Mesodermal cell (in vitro differentiated cells): ENCODE results near the gene SDK1.

Experiments used
- H3K27ac ChIP-seq: 2 replicates; pipeline ENCODE4 v1.7.0; 2013; ENCODE audit warnings: mild to moderate bottlenecking, low read depth, low read length, moderate library complexity; ENCODE audit not compliant: severe bottlenecking
- H3K36me3 ChIP-seq: 2 replicates; pipeline ENCODE4 v1.7.1; 2013; ENCODE audit warnings: mild to moderate bottlenecking, low read length, moderate library complexity; ENCODE audit not compliant: control insufficient read depth, insufficient read depth
- H3K4me1 ChIP-seq: one replicate; pipeline ENCODE4 v1.7.1; 2013; ENCODE audit warnings: mild to moderate bottlenecking, low read length; ENCODE audit not compliant: insufficient read depth, control insufficient read depth, poor library complexity, severe bottlenecking
- H3K4me3 ChIP-seq: 2 replicates; pipeline ENCODE4 v1.7.0; 2013; ENCODE audit warnings: low read length, control low read depth, mild to moderate bottlenecking; ENCODE audit not compliant: insufficient read depth, poor library complexity, severe bottlenecking; ENCODE audit errors: extremely low read depth
- H3K9me3 ChIP-seq: 2 replicates; pipeline ENCODE4 v1.7.1; 2013; ENCODE audit warnings: mild to moderate bottlenecking, low read length, moderate library complexity; ENCODE audit not compliant: control insufficient read depth
- WGBS, 2 experiments: methylation state at CpG; one replicate each; pipeline ENCODE4 v1.1.5; 2013; ENCODE audit warnings: missing lambda C conversion rate in 2 of 2; ENCODE audit not compliant: insufficient coverage in 2 of 2; 5-methylcytosine and 5-hydroxymethylcytosine counted together

The SDK1 gene

DNA sequence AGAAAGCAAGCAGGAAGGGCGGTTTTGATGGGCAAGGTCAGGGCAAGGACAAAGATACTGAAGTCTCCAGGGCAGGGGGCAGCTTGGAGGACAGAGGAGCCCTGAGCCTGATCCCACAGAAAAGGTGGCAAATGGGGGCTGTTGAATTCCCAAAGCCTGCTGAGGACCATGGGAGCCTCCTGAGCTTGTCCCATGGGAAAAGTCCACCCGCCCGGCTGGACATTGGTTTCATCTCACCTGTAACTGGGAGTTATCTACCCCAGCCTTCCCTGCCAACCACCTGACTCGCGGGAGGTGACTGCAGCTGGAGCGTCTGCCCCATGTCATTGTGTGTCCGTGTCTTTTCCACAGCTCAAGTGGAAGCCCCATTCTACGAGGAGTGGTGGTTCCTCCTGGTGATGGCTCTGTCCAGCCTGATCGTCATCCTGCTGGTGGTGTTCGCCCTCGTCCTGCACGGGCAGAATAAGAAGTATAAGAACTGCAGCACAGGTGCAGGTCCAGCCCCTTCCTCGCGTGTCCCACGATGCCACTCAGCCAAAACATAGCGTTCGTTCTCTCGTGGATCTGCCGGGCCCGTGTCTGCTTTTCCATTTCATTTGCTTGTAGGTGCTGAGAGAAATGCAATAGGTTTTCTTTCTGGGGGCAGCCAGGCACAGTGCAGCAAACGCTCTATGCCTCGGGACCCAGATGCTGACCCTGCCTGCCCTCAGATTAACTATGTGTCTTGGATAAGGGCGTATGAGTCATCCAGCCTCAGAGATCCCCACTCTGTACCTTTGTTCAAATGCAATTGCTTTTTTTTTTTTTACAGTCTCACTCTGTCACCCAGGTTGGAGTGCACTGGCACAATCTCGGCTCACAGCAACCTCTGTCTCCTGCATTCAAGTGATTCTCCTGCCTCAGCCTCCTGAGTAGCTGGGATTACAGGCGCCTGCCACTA, 936.5 kb downstream of the SDK1 start:
- Histone ChIP-seq H3K9me3 (no peaks in the 10 kb centered on the region), H3K4me3 (no peak overlapping the region), H3K27ac (no peak overlapping the region), H3K36me3 (no peaks in the 10 kb centered on the region), H3K4me1 (no peaks in the 10 kb centered on the region)
- 89 to 93% methylated on average over 23 to 24 of the region's 25 CpGs for WGBS, 2 experiments

GRCh38 chr7:4238861-4239260, 937.8 kb downstream of the SDK1 start:
- Histone ChIP-seq H3K4me3 (no peak overlapping the region), H3K36me3 (no peaks in the 10 kb centered on the region)
- WGBS, 2 experiments: 81 to 89% methylated on average over 2 to 5 of the region's 5 CpGs

GRCh38 chr7:4240042-4240441, 939.0 kb downstream of the SDK1 start:
- 35 to 46% methylated on average over 8 of the region's 10 CpGs for WGBS, 2 experiments
- peaks cover 6% of the 10 kb centered on the region for H3K9me3 ChIP-seq
- H3K36me3 ChIP-seq: no peaks in the 10 kb centered on the region
- H3K27ac ChIP-seq: no peak overlapping the region
- no peak overlapping the region for H3K4me3 ChIP-seq
- no peaks in the 10 kb centered on the region for H3K4me1 ChIP-seq

More at GRCh38 chr7:4238861-4239260, 937.8 kb downstream of the SDK1 start:
- Histone ChIP-seq H3K9me3 (no peaks in the 10 kb centered on the region), H3K27ac (no peak overlapping the region), H3K4me1 (no peaks in the 10 kb centered on the region)

- H3K9me3 ChIP-seq: peaks cover 6% of the 10 kb centered on the region
- H3K4me3 ChIP-seq: no peak overlapping the region
- no peak overlapping the region for H3K27ac ChIP-seq
Measured at GRCh38 chr7:4240520-4241303, 939.7 kb downstream of the SDK1 start.

GRCh38 chr7:4241304-4241612, 940.2 kb downstream of the SDK1 start:
- 92 to 100% methylated on average over 3 to 4 of the region's 6 CpGs for WGBS, 2 experiments
- Histone ChIP-seq H3K9me3 (peaks cover 6% of the 10 kb centered on the region), H3K4me3 (no peak overlapping the region), H3K27ac (no peak overlapping the region), H3K4me1 (no peaks in the 10 kb centered on the region), H3K36me3 (no peaks in the 10 kb centered on the region)

More at GRCh38 chr7:4240520-4241303, 939.7 kb downstream of the SDK1 start:
- Histone ChIP-seq H3K4me1 (no peaks in the 10 kb centered on the region), H3K36me3 (no peaks in the 10 kb centered on the region)
- WGBS, 2 experiments: 61 to 73% methylated on average over 9 to 14 of the region's 19 CpGs

- 84 to 91% methylated on average over 11 to 12 of the region's 12 CpGs for WGBS, 2 experiments
- H3K9me3 ChIP-seq: peaks cover 6% of the 10 kb centered on the region
- H3K36me3 ChIP-seq: no peaks in the 10 kb centered on the region
- no peak overlapping the region for H3K27ac ChIP-seq
- H3K4me3 ChIP-seq: no peak overlapping the region
- H3K4me1 ChIP-seq: no peaks in the 10 kb centered on the region
Measured at GRCh38 chr7:4241791-4242190, 940.7 kb downstream of the SDK1 start.

GRCh38 chr7:4242706-4243105, 941.7 kb downstream of the SDK1 start:
- H3K27ac ChIP-seq: no peak overlapping the region
- WGBS, 2 experiments: 88 to 89% methylated on average over 5 to 9 of the region's 11 CpGs
- H3K9me3 ChIP-seq: peaks cover 6% of the 10 kb centered on the region
- H3K36me3 ChIP-seq: no peaks in the 10 kb centered on the region
- H3K4me1 ChIP-seq: no peaks in the 10 kb centered on the region
- H3K4me3 ChIP-seq: no peak overlapping the region

DNA sequence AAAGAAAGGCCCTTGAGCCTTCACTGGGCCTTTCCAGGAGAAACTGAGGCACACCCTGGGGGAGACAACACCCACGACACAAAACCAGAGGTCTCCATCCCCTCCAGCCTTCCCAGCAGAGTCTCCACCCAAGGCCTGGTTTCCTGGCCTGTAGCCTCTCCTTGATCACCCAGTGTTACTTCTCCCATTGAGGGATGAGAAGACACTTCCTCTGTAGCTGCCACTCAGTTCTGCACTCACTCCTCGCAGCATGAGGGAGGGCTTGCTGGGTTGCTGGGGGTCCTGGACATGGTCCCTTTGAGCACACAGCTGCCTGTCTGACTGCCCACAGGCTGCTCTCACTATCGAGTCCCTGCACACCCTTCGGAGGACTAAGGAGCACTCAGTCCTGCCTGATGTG, 943.0 kb downstream of the SDK1 start:
- Histone ChIP-seq H3K27ac (no peak overlapping the region), H3K36me3 (no peaks in the 10 kb centered on the region), H3K4me3 (no peak overlapping the region), H3K4me1 (no peaks in the 10 kb centered on the region), H3K9me3 (peaks cover 6% of the 10 kb centered on the region)
- WGBS, 2 experiments: 95% methylated on average over 3 of the region's 4 CpGs

GRCh38 chr7:4244635-4245034, 943.6 kb downstream of the SDK1 start:
- H3K36me3 ChIP-seq: no peaks in the 10 kb centered on the region
- no peaks in the 10 kb centered on the region for H3K4me1 ChIP-seq
- WGBS, 2 experiments: 95 to 97% methylated on average over 3 to 5 of the region's 6 CpGs
- no peak overlapping the region for H3K27ac ChIP-seq
- no peak overlapping the region for H3K4me3 ChIP-seq
- H3K9me3 ChIP-seq: peaks cover 6% of the 10 kb centered on the region

DNA sequence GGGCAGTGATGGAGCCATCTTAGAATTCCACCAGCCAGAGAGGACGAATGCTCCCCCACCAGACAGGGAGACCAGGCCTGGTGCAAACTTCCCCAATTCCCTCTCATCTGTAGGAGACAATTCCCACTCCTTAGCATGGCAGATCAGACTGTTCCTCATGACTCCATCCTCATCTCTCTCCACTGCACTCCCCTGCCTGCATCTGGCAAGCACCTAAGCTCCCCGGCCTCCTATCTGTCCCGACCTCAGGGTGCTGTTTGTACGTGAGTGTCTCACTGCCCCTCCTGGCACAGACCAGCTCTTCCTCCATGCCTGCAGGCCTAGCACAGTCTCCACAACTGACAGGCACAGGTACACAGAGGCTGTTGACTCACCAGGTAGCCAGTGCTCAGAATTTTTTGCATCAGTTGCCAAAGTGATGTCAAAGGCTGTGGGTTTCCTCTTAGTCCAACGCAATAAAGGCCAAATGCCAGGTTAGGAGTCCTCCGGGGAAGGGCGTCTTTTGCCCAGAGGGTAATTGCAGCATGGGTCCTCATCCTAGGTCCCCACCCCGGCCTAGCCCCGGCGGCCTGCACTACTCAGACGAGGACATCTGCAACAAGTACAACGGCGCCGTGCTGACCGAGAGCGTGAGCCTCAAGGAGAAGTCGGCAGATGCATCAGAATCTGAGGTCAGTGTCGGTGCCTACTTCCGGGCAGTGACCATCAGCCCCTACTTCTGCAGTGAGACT, 944.2 kb downstream of the SDK1 start:
- no peaks in the 10 kb centered on the region for H3K4me1 ChIP-seq
- WGBS, 2 experiments: 88 to 89% methylated on average over 17 to 19 of the region's 19 CpGs
- H3K9me3 ChIP-seq: peaks cover 6% of the 10 kb centered on the region
- H3K27ac ChIP-seq: no peak overlapping the region
- no peaks in the 10 kb centered on the region for H3K36me3 ChIP-seq
- H3K4me3 ChIP-seq: no peak overlapping the region
